ENCODE results near the gene TRIM24. TPM values are rescaled to one million over a fixed set of nuclear protein-coding genes. Genes with fewer than 3 reads are reported as not detected.

The TRIM24 gene
- total and polyA plus RNA-seq, 10 of the 15 experiments (the other 5 are each of a cell fraction or from before 2014, with no cell fraction given) = 4.6 to 23.5 (median 13.6) TPM

DNA sequence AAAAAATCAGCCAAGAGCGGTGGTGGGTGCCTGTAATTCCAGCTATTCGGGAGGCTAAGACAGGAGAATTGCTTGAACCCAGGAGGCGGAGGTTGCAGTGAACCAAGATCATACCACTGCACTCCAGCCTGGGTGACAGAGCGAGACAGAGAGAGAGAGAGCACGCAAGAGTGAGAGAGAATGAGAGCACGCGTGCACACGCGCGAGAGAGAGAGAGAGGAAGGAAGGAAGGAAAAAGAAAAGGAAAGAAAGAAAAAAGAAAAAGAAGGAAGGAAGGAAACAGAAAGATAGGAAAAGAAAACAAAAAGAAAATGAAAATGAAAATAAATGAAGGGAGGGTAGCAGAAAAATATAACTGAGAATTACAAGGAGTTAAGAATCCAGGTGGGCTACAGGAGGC, 158.4 kb downstream of the TRIM24 start (continued):
- TF ChIP-seq, protein P1, sequence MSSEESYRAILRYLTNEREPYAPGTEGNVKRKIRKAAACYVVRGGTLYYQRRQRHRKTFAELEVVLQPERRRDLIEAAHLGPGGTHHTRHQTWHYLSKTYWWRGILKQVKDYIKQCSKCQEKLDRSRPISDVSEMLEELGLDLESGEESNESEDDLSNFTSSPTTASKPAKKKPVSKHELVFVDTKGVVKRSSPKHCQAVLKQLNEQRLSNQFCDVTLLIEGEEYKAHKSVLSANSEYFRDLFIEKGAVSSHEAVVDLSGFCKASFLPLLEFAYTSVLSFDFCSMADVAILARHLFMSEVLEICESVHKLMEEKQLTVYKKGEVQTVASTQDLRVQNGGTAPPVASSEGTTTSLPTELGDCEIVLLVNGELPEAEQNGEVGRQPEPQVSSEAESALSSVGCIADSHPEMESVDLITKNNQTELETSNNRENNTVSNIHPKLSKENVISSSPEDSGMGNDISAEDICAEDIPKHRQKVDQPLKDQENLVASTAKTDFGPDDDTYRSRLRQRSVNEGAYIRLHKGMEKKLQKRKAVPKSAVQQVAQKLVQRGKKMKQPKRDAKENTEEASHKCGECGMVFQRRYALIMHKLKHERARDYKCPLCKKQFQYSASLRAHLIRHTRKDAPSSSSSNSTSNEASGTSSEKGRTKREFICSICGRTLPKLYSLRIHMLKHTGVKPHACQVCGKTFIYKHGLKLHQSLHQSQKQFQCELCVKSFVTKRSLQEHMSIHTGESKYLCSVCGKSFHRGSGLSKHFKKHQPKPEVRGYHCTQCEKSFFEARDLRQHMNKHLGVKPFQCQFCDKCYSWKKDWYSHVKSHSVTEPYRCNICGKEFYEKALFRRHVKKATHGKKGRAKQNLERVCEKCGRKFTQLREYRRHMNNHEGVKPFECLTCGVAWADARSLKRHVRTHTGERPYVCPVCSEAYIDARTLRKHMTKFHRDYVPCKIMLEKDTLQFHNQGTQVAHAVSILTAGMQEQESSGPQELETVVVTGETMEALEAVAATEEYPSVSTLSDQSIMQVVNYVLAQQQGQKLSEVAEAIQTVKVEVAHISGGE (CRISPR knock-in tag; IDR thresholded peaks at IDR 0.05) = no peak
- TF ChIP-seq IKZF1 (conservative IDR thresholded peaks at IDR 0.05) = no peak
- TF ChIP-seq, protein P2, sequence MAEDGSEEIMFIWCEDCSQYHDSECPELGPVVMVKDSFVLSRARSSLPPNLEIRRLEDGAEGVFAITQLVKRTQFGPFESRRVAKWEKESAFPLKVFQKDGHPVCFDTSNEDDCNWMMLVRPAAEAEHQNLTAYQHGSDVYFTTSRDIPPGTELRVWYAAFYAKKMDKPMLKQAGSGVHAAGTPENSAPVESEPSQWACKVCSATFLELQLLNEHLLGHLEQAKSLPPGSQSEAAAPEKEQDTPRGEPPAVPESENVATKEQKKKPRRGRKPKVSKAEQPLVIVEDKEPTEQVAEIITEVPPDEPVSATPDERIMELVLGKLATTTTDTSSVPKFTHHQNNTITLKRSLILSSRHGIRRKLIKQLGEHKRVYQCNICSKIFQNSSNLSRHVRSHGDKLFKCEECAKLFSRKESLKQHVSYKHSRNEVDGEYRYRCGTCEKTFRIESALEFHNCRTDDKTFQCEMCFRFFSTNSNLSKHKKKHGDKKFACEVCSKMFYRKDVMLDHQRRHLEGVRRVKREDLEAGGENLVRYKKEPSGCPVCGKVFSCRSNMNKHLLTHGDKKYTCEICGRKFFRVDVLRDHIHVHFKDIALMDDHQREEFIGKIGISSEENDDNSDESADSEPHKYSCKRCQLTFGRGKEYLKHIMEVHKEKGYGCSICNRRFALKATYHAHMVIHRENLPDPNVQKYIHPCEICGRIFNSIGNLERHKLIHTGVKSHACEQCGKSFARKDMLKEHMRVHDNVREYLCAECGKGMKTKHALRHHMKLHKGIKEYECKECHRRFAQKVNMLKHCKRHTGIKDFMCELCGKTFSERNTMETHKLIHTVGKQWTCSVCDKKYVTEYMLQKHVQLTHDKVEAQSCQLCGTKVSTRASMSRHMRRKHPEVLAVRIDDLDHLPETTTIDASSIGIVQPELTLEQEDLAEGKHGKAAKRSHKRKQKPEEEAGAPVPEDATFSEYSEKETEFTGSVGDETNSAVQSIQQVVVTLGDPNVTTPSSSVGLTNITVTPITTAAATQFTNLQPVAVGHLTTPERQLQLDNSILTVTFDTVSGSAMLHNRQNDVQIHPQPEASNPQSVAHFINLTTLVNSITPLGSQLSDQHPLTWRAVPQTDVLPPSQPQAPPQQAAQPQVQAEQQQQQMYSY (CRISPR knock-in tag; IDR thresholded peaks at IDR 0.05) = no peak
- no peak for TF ChIP-seq BMI1 (IDR thresholded peaks at IDR 0.05; ENCODE audit: borderline replicate concordance)
- no peak for TF ChIP-seq PML (IDR thresholded peaks at IDR 0.05; ENCODE audit: low read length)
- TF ChIP-seq NFXL1 (IDR thresholded peaks at IDR 0.05; ENCODE audit: borderline replicate concordance) = no peak
- TF ChIP-seq, protein P3, sequence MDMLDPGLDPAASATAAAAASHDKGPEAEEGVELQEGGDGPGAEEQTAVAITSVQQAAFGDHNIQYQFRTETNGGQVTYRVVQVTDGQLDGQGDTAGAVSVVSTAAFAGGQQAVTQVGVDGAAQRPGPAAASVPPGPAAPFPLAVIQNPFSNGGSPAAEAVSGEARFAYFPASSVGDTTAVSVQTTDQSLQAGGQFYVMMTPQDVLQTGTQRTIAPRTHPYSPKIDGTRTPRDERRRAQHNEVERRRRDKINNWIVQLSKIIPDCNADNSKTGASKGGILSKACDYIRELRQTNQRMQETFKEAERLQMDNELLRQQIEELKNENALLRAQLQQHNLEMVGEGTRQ (IDR thresholded peaks at IDR 0.05; ENCODE audit: borderline replicate concordance, low read depth, low read length) = no peak
- no peak for TF ChIP-seq IRF4 (IDR thresholded peaks at IDR 0.05; ENCODE audit: low read depth, low read length)

Measured in GM12878 (cell line).